GM12878 (cell line): ENCODE measurements around the gene GARIN3.

ENCODE experiments used
- ASH2L ChIP-seq: fragments of 300-600, 200-600 bp; sonication (generic); IDR thresholded peaks from 2 replicates; pipeline ENCODE4 v1.6.1; 2017; ENCODE audit warnings: low read depth, mild to moderate bottlenecking, borderline replicate concordance
- EZH2 ChIP-seq: IDR thresholded peaks from 2 replicates; pipeline ENCODE4 v1.6.1; 2012; ENCODE audit warnings: low read depth, mild to moderate bottlenecking, control low read depth, inconsistent platforms, low read length, borderline replicate concordance; ENCODE audit not compliant: control insufficient read depth
- FOXK2 ChIP-seq: fragments of 450-650 bp; IDR thresholded peaks from 2 replicates; pipeline ENCODE4 v1.6.1; 2017; ENCODE audit warnings: mild to moderate bottlenecking, moderate library complexity
- HDAC2 ChIP-seq: fragments of 200-600 bp; sonication (generic); IDR thresholded peaks from 2 replicates; pipeline ENCODE4 v1.6.1; 2017
- JUNB ChIP-seq: IDR thresholded peaks from 2 replicates; pipeline ENCODE4 v1.6.1; 2016; ENCODE audit warnings: antibody characterized with exemption, mild to moderate bottlenecking
- JUND ChIP-seq: IDR thresholded peaks from 2 replicates; pipeline ENCODE4 v1.6.1; 2012; ENCODE audit warnings: low read depth, mild to moderate bottlenecking, low read length, improper control_type of control experiment, moderate library complexity
- MXI1 ChIP-seq: fragments of 150-350 bp; IDR thresholded peaks from 2 replicates; pipeline ENCODE4 v1.6.1; 2011; ENCODE audit warnings: low read depth, mild to moderate bottlenecking, inconsistent platforms, low read length, improper control_type of control experiment
- NFXL1 ChIP-seq: fragments of 450-650 bp; IDR thresholded peaks from 2 replicates; pipeline ENCODE4 v1.6.1; 2017; ENCODE audit warnings: antibody characterized with exemption, mild to moderate bottlenecking, borderline replicate concordance
- POLR2A ChIP-seq: IDR thresholded peaks from 2 replicates; pipeline ENCODE4 v1.6.1; 2011; ENCODE audit warnings: low read depth, mild to moderate bottlenecking, low read length
- RCOR1 ChIP-seq: conservative IDR thresholded peaks from 2 replicates; pipeline ENCODE4 v1.6.1; 2012; ENCODE audit warnings: low read depth, low read length, improper control_type of control experiment
- RFX5 ChIP-seq: IDR thresholded peaks from 2 replicates; pipeline ENCODE4 v1.6.1; 2011; ENCODE audit warnings: low read depth, low read length, improper control_type of control experiment
- SMC3 ChIP-seq: IDR thresholded peaks from 2 replicates; pipeline ENCODE4 v1.6.1; 2011; ENCODE audit warnings: low read length, improper control_type of control experiment, borderline replicate concordance
- ZNF274 ChIP-seq: IDR thresholded peaks from one replicate; pipeline ENCODE4 v1.8.0; 2011; ENCODE audit not compliant: insufficient read length, insufficient read depth
- TF ChIP-seq, protein P1 (sequence below), 3 experiments: IDR thresholded peaks in 2 of 3; conservative IDR thresholded peaks in 1 of 3; 2 replicates each; pipeline ENCODE4 v1.5.1; 2011; ENCODE audit warnings: low read depth in 3 of 3, low read length in 3 of 3, mild to moderate bottlenecking in 3 of 3, control low read depth in 2 of 3, moderate library complexity in 2 of 3, inconsistent platforms in 1 of 3, mixed read lengths in 1 of 3; ENCODE audit not compliant: control insufficient read depth in 2 of 3, insufficient read depth in 1 of 3; ENCODE audit errors: extremely low read depth in 1 of 3

DNA sequence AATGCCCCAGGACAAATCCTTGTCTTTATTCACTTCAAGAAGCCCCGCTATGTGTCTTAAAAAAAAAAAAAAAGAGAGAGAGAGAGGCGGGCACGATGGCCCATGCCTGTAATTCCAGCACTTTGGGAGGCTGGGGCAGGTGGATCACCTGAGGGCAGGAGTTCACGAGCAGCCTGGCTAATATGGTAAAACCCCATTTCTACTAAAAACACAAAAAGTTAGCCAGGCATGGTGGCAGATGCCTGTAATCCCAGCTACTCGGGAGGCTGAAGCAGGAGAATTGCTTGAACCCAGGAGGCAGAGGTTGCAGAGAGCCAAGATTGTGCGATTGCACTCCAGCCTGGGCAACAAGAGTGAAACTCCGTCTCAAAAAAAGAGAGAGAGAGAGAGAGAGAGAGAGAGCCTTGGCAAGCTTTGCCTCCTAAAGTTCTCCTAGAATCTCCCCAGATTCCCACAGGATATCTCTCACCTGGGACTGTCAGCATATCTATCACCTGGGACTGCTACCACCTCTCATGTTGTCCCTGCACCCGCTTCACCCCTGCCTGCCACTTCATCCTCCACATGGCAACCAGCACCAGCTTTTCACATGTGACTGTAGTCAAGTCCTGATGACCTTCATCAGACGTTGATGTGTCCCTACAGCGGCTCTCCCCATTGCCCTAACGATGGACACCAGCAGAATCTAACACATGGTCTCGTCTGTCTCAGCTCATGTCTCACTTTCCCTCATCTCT, 20.4 kb upstream of the GARIN3 start:
- no peak for TF ChIP-seq JUNB
- TF ChIP-seq MXI1 = no peak
- TF ChIP-seq RFX5 = no peak
- TF ChIP-seq FOXK2 = no peak
- TF ChIP-seq, protein P1, sequence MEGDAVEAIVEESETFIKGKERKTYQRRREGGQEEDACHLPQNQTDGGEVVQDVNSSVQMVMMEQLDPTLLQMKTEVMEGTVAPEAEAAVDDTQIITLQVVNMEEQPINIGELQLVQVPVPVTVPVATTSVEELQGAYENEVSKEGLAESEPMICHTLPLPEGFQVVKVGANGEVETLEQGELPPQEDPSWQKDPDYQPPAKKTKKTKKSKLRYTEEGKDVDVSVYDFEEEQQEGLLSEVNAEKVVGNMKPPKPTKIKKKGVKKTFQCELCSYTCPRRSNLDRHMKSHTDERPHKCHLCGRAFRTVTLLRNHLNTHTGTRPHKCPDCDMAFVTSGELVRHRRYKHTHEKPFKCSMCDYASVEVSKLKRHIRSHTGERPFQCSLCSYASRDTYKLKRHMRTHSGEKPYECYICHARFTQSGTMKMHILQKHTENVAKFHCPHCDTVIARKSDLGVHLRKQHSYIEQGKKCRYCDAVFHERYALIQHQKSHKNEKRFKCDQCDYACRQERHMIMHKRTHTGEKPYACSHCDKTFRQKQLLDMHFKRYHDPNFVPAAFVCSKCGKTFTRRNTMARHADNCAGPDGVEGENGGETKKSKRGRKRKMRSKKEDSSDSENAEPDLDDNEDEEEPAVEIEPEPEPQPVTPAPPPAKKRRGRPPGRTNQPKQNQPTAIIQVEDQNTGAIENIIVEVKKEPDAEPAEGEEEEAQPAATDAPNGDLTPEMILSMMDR (IDR thresholded peaks at IDR 0.05 in 2 of 3, conservative IDR thresholded peaks at IDR 0.05 in 1 of 3; ENCODE audit: control insufficient read depth in 2 of 3, extremely low read depth in 1 of 3, insufficient read depth in 1 of 3, low read depth in 3 of 3, low read length in 3 of 3) = no peak
- TF ChIP-seq ZNF274 = no peak
- TF ChIP-seq JUND = no peak
- TF ChIP-seq NFXL1 = no peak
- no peak for TF ChIP-seq SMC3
- TF ChIP-seq ASH2L = no peak
- TF ChIP-seq EZH2 = no peak
- no peak for TF ChIP-seq RCOR1
- TF ChIP-seq POLR2A = no peak
- TF ChIP-seq HDAC2 = no peak
